H1 (cell line): ENCODE data around the gene ZNF516. TPM values are rescaled to one million over a fixed set of nuclear protein-coding genes. Genes with fewer than 3 reads are reported as not detected.

Experiments used
- ATF2 ChIP-seq: IDR thresholded peaks from 2 replicates; pipeline ENCODE4 v1.6.1; 2012; ENCODE audit warnings: low read length, inconsistent platforms
- BACH1 ChIP-seq: IDR thresholded peaks from 2 replicates; pipeline ENCODE4 v1.6.1; 2012; ENCODE audit warnings: low read length, improper control_type of control experiment
- CBX5 ChIP-seq: fragments of 300-800, 300-1000 bp; sonication (generic); IDR thresholded peaks from 2 replicates; pipeline ENCODE4 v1.7.1; 2016; ENCODE audit warnings: antibody characterized with exemption, low read length, low read depth
- CHD2 ChIP-seq: IDR thresholded peaks from 2 replicates; pipeline ENCODE4 v1.6.1; 2012; ENCODE audit warnings: low read length, improper control_type of control experiment
- RNF2 ChIP-seq: fragments of 200-900, 300-1000 bp; sonication (generic); IDR thresholded peaks from 2 replicates; pipeline ENCODE4 v1.7.1; 2016; ENCODE audit warnings: borderline replicate concordance, low read depth, mild to moderate bottlenecking, antibody characterized with exemption, low read length; ENCODE audit not compliant: poor library complexity, severe bottlenecking; ENCODE audit errors: missing control alignments
- RXRA ChIP-seq: IDR thresholded peaks from 2 replicates; pipeline ENCODE4 v1.6.1; 2011; ENCODE audit warnings: low read depth, mild to moderate bottlenecking, low read length, moderate library complexity; ENCODE audit not compliant: insufficient read depth
- SP1 ChIP-seq: IDR thresholded peaks from 2 replicates; pipeline ENCODE4 v1.6.1; 2011; ENCODE audit warnings: low read depth, low read length
- polyA plus RNA-seq, 7 experiments: library from polyadenylated mRNA; depleted of rRNA in 3 of 7; stranded (reverse) in 5 of 7; unstranded in 2 of 7; fragments of >200 nt in 5 of 7; fragments of 200-250 nt in 2 of 7; gene quantifications; 1 replicate in 5 of 7; 2 replicates in 1 of 7; 4 replicates in 1 of 7; pipeline versions ENCODE4 v1.2.1 to v1.2.3, GENCODE V29; 2011 to 2013; ENCODE audit warnings: missing spikeins in 2 of 7, mixed read lengths in 2 of 7
- total RNA-seq: library from RNA; stranded (reverse); fragmentation: NEBNext Ultra II Directional; extraction: Animal tissue kit (Norgen Biotek cat#: 25700); gene quantifications from 2 replicates; pipeline ENCODE4 v1.2.1, GENCODE V29; 2021

The ZNF516 gene
- total and polyA plus RNA-seq, 2 of the 8 experiments (the other 6 are each of a cell fraction or from before 2014, with no cell fraction given) = 7.3 to 17.0 TPM

DNA sequence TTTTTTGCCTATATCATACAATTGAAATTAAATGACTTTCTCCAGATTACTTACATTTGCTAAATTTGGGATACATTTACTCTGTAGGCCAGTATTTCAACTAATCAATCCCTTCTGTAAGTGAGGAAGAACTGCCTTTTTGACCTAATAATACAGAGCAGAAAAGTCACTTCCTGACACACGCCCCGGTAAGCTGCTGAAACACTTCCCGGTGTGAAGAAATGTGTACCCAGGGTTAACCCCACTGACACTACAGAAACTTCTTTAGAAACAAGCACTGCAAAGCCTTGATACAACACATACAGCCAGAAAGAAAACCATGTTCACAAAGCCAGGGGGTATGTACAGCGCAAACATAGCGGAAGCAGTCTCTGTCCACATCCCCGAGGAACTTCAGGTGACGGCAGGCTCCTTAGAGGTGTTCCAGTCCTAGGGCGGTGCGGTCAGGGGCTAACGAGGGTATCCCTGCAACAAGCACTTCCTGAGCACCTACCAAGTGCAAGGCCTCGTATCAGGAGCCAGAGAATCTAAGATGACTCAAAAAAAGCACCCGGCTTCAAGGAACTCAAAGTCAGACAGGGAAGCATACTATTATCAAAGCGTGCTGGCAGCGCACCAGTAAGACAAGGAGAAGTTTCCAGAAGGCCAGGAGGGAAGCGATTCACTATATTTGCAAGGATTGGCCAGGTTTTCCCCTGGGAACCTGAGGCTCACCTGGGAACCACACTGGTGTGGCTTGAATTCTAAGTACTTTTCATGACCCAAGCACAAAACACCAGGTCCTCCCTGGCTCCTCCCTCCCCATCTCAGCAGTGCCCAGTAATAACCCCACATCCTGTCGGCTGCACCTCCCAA, 46.6 kb downstream of the ZNF516 start (continued):
- no peak for TF ChIP-seq RXRA
- TF ChIP-seq RNF2 = no peak
- TF ChIP-seq ATF2 = no peak
- TF ChIP-seq SP1 = no peak
- TF ChIP-seq CHD2 = no peak
- no peak for TF ChIP-seq CBX5
- TF ChIP-seq BACH1 = no peak
